ENCODE results near the gene NECAB3. TPM values are rescaled to one million over a fixed set of nuclear protein-coding genes. Genes with fewer than 3 reads are reported as not detected.

NECAB3 gene
- total RNA-seq, 1 donor from 2014 or later = 186 TPM

GRCh38 chr20:33622705-33623365 lies 51.4 kb downstream of the NECAB3 start:
- DNase-seq (ENCODE audit: low read depth) = no peak

- DNase-seq (ENCODE audit: low read depth) = peak; percentile 45
These were observed 52.4 kb downstream of the NECAB3 start for GRCh38 chr20:33621717-33622400.

GRCh38 chr20:33612001-33612400 lies 62.2 kb downstream of the NECAB3 start:
- DNase-seq (ENCODE audit: low read depth) = no peak

GRCh38 chr20:33611106-33611505 lies 63.1 kb downstream of the NECAB3 start:
- no peak for DNase-seq (ENCODE audit: low read depth)

GRCh38 chr20:33609504-33609903 lies 64.7 kb downstream of the NECAB3 start:
- no peak for DNase-seq (ENCODE audit: low read depth)

Other genes starting within 250 kb of the NECAB3 start
- 35.6 and 35.8 TPM in 2 replicates for gene SNTA1, start 230.7 kb downstream of the NECAB3 start, total RNA-seq
- gene CBFA2T2, start 184.3 kb downstream of the NECAB3 start, total RNA-seq = 12.4 and 14.3 TPM in 2 replicates
- 0.24 TPM in 1 of 2 replicates, not detected in the other for gene C20orf144, start 12.1 kb downstream of the NECAB3 start, total RNA-seq
- 0.10 TPM in 1 of 2 replicates, not detected in the other for gene ACTL10, start 7.5 kb downstream of the NECAB3 start, total RNA-seq
- gene E2F1, start 12.0 kb upstream of the NECAB3 start, total RNA-seq = 4.3 and 6.0 TPM in 2 replicates
- gene PXMP4, start 45.9 kb upstream of the NECAB3 start, total RNA-seq = 4.8 and 6.4 TPM in 2 replicates
- 1.8 and 2.0 TPM in 2 replicates for gene ZNF341, start 57.6 kb upstream of the NECAB3 start, total RNA-seq
- gene CHMP4B, start 136.9 kb upstream of the NECAB3 start, total RNA-seq = 78.0 and 88.5 TPM in 2 replicates

Measured in myocyte (in vitro differentiated cells).